ENCODE measurements around the gene ZBTB21.

Gene ZBTB21

DNA sequence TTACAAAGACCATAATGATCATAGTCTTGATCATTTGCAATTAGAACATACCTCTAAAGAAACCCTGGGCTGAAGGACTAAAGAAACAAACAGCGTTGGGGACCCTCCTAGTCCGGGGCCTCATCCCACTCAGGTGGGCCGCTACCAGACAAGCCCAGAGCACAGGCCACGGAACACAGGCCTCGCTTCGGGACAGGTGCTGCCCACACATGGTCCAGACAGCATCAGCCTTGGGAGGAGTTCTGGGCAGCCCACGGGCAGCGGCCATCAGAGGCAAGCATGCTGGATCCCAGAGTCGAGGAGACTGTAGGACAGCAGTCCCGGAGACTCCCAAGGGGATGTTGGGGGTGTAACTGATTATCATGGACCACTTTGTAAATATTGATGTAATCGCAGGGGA is 61.3 kb downstream of the ZBTB21 start:
- no peak for FAIRE-seq

DNA sequence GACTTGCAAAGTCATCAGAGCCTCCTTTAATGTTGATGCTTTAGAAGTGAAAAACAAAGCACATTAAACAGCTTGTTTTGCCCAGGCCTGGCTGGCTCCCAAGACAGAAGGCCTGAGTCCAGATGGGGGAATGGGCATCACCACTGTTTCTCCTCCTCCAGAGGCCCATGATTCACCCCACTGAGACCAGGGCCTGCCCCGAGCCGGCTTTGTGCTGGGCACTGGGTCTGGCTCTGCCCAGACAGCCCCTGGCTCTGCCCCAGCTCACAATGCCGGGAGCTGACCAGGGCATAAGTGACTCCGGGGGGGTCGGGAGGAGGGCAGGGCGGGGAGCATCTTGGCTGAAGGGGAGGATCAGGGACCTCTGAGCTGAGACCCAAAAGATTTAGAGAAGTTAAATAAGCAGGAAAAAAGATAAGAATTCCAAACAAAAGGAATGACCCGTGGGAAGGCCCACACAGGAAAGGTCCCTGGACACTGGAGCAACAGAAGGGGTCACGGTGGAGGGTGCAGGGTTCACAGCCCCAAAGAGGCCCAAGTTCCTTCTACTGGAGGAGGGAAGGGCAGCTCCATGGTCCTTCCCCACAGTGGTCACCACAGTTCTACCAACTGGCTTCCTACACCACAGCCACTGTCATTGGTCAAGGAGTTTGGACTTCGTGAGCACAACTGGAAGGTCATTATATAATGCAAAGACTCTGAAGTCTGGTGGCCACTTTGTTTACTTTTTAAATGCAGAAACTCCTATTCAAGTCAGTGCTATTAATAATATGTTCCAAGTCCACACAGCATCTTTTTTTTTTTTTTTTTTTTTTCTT is 61.9 kb downstream of the ZBTB21 start:
- FAIRE-seq, result no peak

DNA sequence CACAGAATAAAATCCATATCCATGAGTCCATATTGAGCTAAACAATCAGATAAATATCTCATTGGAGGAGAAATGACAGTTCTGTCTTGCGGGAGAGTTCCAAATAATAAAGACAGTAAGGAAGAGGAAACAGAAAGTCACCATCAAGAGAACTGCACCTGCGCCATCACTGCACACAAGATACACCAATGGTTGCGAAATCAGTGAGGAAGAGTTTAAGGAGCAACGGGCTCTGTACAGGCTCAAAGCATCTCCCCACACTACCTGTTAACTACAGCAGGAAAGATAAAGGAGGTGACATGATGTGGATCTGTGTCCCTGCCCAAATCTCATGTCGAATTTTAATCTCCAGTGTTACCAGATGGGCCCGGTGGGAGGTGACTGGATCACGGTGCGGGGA is 64.2 kb downstream of the ZBTB21 start:
- no peak for FAIRE-seq

DNA sequence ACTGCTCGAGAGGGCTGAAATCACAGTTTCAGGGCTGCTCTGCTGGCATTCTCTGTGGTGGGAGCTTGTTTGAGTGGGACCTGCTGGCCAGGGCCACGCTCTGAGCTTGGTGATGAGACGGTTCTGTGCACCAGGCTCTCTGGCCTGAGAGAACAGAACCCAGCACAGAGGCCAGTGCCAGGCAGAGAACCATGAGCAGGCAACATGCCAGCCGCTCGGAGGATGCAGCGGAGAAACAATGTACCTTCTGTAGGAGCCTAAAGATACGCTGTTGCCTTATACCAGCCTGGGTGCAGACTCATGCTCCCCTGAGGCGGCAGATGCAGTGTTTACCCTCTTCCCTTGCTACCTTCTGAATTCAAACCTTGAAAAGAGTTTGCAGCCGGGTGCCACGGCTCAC is 66.3 kb downstream of the ZBTB21 start:
- FAIRE-seq, result no peak

DNA sequence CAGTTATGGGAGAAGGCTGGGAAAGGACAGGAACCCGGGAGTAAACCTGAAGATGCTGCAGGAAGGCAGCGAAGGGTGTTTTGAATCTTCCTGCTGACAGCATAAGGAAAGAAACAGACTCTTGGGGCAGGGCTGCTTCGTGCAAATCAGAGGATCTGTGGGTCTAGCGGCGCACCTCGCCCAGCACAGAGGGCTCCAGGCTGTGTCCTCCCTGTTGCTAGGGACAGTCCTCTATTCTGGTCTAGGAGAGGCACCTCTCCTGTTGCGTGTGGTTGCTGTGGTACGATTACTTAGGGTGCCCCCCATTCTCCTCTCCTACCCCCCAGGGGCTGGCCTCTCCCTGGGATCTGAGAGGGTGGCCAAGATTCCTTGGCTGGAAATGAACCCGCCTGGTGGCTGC is 67.7 kb downstream of the ZBTB21 start:
- FAIRE-seq, result no peak

DNA sequence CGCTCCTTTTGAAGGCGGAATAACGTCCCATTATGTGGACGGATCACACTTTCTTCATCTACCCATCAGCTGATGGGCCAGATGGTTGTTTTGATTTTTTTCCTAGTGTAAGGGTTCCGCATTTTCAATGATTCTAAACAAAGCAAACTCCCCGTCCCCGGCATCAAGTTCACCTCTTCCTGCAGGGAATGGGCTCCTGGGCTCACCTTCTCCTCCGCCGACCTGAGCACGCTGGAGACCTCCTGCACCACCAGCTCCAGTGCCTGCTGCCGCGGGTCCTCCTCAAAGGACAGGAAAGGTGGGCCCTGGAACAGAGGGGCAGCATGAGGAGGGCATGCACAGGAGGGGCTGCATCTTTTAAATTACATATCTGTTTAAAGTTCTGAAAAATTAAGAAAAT is 68.2 kb downstream of the ZBTB21 start:
- no peak for FAIRE-seq

DNA sequence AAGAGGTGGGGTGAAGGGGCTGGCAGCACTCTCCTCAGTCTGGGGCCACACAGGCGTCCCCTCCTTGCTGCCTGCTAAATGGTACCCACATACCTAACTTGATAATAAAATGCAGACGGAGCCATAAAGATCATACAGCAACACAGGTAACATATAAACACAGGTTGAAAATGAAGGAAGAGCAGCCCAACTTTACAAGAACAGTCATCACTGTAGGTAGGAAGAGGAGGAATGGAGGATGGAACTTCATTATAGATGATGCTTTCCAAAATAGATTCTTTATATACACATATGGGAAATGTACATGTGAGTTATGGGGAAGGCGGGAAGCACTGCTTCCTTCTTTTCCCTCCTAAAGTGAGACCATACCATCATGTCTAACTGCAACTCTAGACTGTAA is 69.7 kb downstream of the ZBTB21 start:
- no peak for FAIRE-seq

DNA sequence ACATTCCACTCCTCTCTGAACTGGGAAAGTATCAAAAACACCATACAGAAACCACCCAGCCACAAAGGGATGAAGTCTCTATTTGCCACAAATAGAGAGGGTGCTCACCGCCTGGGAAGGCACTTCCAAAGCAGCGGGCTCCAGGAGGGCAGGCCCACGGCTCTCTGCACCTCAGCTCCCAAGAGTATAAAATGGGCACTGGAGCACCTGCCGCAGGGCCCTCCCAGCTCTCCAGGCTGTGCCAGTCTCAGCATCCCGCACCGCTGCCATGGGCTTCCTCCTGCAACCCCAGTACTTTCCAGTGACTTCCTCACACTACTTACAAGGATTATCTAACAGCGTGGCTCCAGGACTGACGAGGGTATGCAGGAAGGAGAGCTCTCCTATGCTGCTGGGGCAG is 70.8 kb downstream of the ZBTB21 start:
- no peak for FAIRE-seq

Data from A204.1 (cell line).